ENCODE measurements around the gene SUCLG2. TPM values are rescaled to one million over a fixed set of nuclear protein-coding genes. Genes with fewer than 3 reads are reported as not detected.

Gene SUCLG2
- total and polyA plus RNA-seq, 4 donors: 34.3 to 68.4 (median 44.3) TPM

DNA sequence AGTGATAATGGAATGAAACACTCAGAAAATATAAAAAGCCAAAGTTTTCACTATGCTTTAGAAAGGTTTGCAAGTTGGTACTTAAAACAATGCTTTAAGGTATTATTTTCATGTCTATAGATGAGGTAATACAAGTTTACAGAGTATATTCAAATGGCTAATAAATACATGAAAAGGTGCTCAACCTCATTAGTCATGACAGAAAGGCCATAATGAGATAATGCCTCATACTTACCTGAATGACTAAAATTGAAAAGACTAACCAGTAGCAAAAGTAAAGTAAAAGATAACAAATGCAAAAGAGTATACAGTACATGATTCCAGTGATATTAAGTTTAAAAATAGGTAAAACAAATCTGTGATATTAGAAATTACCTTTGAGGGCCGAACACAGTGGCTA, 163.8 kb downstream of the SUCLG2 start:
- H3K27me3 ChIP-seq (ENCODE audit: control insufficient read depth in 3 of 3, insufficient read depth in 3 of 3, low read length in 2 of 3): no peaks in the 10 kb centered on the region
- no peak for ATAC-seq (ENCODE audit: insufficient read depth, low FRiP score)
- no peak for DNase-seq
- TF ChIP-seq, protein P1, sequence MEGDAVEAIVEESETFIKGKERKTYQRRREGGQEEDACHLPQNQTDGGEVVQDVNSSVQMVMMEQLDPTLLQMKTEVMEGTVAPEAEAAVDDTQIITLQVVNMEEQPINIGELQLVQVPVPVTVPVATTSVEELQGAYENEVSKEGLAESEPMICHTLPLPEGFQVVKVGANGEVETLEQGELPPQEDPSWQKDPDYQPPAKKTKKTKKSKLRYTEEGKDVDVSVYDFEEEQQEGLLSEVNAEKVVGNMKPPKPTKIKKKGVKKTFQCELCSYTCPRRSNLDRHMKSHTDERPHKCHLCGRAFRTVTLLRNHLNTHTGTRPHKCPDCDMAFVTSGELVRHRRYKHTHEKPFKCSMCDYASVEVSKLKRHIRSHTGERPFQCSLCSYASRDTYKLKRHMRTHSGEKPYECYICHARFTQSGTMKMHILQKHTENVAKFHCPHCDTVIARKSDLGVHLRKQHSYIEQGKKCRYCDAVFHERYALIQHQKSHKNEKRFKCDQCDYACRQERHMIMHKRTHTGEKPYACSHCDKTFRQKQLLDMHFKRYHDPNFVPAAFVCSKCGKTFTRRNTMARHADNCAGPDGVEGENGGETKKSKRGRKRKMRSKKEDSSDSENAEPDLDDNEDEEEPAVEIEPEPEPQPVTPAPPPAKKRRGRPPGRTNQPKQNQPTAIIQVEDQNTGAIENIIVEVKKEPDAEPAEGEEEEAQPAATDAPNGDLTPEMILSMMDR (IDR thresholded peaks at IDR 0.05; ENCODE audit: control extremely low read depth, extremely low read depth): no peak
- no peak overlapping the region for H3K27ac ChIP-seq (ENCODE audit: low read depth in 1 of 2, low read length in 1 of 2)
- WGBS, 2 donors: 100% methylated on average over 1 of the region's 1 CpG
- H3K9me3 ChIP-seq (ENCODE audit: control insufficient read depth in 4 of 4, insufficient read depth in 3 of 4, low read length in 3 of 4): no peaks in the 10 kb centered on the region
- H3K36me3 ChIP-seq (ENCODE audit: control insufficient read depth in 4 of 4, insufficient read depth in 4 of 4, low read length in 4 of 4): peaks cover 0 to 5% (median under 1%) of the 10 kb centered on the region in 4 donors
- no peak overlapping the region for H3K9ac ChIP-seq (ENCODE audit: insufficient read depth in 1 of 2, low read length in 2 of 2)
- peaks cover 0 to 11% (median 0%) of the 10 kb centered on the region in 5 donors for H3K4me1 ChIP-seq (ENCODE audit: control insufficient read depth in 5 of 5, insufficient read depth in 5 of 5, low read length in 5 of 5)
- no peak overlapping the region for H3K4me3 ChIP-seq

DNA sequence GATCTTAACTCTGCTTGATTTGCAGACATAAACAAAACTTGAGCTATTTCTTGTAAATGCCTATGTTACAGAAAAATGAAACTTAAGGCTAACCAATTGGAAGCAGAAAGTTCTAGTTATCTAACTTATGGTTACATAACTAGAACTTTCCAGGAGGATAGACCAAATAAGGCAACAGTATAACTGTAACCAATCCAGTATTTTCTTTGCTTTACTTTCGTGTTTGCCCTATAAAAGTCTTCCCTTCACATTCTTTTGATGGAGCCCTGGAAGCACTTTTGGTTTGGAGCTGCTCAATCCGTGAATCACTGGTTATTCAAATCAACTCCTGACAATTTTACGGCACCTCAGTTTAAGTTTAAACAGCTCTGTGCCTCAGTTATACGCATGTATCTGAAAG, 164.6 kb downstream of the SUCLG2 start:
- no peaks in the 10 kb centered on the region for H3K9me3 ChIP-seq (ENCODE audit: control insufficient read depth in 4 of 4, insufficient read depth in 3 of 4, low read length in 3 of 4)
- ATAC-seq (ENCODE audit: insufficient read depth, low FRiP score): no peak
- no peak overlapping the region for H3K27ac ChIP-seq (ENCODE audit: low read depth in 1 of 2, low read length in 1 of 2)
- H3K4me1 ChIP-seq (ENCODE audit: control insufficient read depth in 5 of 5, insufficient read depth in 5 of 5, low read length in 5 of 5): peaks cover 0 to 11% (median 0%) of the 10 kb centered on the region in 5 donors
- H3K4me3 ChIP-seq: no peak overlapping the region
- H3K36me3 ChIP-seq (ENCODE audit: control insufficient read depth in 4 of 4, insufficient read depth in 4 of 4, low read length in 4 of 4): peaks cover 0 to 5% (median under 1%) of the 10 kb centered on the region in 4 donors
- 82 to 89% methylated on average over 4 of the region's 4 CpGs for WGBS, 2 donors
- DNase-seq: no peak
- no peak overlapping the region for H3K9ac ChIP-seq (ENCODE audit: insufficient read depth in 1 of 2, low read length in 2 of 2)
- TF ChIP-seq, protein P1 (IDR thresholded peaks at IDR 0.05; ENCODE audit: control extremely low read depth, extremely low read depth): no peak
- no peaks in the 10 kb centered on the region for H3K27me3 ChIP-seq (ENCODE audit: control insufficient read depth in 3 of 3, insufficient read depth in 3 of 3, low read length in 2 of 3)

DNA sequence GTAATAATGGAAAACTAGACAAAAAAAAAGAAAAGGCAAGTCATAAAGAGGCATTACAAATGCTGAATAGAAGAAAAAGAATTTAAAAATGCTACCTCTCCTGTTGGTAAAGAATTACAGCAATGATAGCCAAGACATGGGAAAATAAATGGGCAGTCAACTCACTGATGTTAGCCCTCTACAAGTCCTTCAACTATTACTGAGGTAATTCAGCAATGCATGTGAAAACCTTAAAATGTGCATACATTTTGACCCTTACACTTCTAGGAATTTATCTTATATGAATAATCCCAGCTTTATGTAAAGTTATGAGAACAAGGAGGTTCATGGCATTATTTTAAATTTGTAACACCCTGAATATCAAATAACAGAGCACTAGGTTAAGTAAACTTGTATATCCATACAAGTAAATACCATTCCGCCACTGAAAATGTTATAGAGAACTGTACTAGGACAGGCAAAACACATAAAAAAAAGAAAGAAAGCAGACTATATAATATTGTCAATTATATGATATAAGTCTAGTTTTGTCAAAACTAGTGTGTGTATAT, 166.8 kb downstream of the SUCLG2 start:
- DNase-seq: no peak
- Histone ChIP-seq H3K27me3 (ENCODE audit: control insufficient read depth in 3 of 3, insufficient read depth in 3 of 3, low read length in 2 of 3) (no peaks in the 10 kb centered on the region), H3K9ac (ENCODE audit: insufficient read depth in 1 of 2, low read length in 2 of 2) (no peak overlapping the region), H3K4me3 (no peak overlapping the region), H3K9me3 (ENCODE audit: control insufficient read depth in 4 of 4, insufficient read depth in 3 of 4, low read length in 3 of 4) (no peaks in the 10 kb centered on the region), H3K4me1 (ENCODE audit: control insufficient read depth in 5 of 5, insufficient read depth in 5 of 5, low read length in 5 of 5) (peaks cover 0 to 8% (median 0%) of the 10 kb centered on the region in 5 donors), H3K36me3 (ENCODE audit: control insufficient read depth in 4 of 4, insufficient read depth in 4 of 4, low read length in 4 of 4) (no peaks in the 10 kb centered on the region), H3K27ac (ENCODE audit: low read depth in 1 of 2, low read length in 1 of 2) (no peak overlapping the region)
- TF ChIP-seq, protein P1 (IDR thresholded peaks at IDR 0.05; ENCODE audit: control extremely low read depth, extremely low read depth): no peak
- no peak for ATAC-seq (ENCODE audit: insufficient read depth, low FRiP score)
- 92 to 94% methylated on average over 1 of the region's 1 CpG for WGBS, 2 donors

DNA sequence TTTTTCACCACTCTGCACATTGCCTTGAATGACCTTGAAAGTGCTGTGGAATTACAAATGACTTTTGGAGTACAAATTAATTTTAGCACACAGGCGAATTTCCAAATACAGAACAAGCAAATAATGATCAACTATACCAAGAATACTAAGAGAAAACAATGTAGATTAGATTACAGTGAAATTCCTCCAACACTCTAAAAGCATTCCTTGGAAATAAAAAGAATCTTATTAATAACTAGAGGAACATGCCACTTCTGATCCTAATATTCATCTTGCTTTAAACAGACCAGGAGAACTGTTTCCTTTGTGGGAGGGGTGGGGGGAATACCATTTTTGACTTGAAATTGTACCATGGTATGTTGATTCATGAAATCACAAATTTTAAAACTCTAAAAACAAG, 167.5 kb downstream of the SUCLG2 start:
- 76 to 77% methylated on average over 1 of the region's 1 CpG for WGBS, 2 donors
- ATAC-seq (ENCODE audit: insufficient read depth, low FRiP score): no peak
- Histone ChIP-seq H3K9me3 (ENCODE audit: control insufficient read depth in 4 of 4, insufficient read depth in 3 of 4, low read length in 3 of 4) (no peaks in the 10 kb centered on the region), H3K36me3 (ENCODE audit: control insufficient read depth in 4 of 4, insufficient read depth in 4 of 4, low read length in 4 of 4) (no peaks in the 10 kb centered on the region), H3K4me1 (ENCODE audit: control insufficient read depth in 5 of 5, insufficient read depth in 5 of 5, low read length in 5 of 5) (peaks cover 0 to 8% (median 0%) of the 10 kb centered on the region in 5 donors), H3K4me3 (no peak overlapping the region), H3K9ac (ENCODE audit: insufficient read depth in 1 of 2, low read length in 2 of 2) (no peak overlapping the region), H3K27me3 (ENCODE audit: control insufficient read depth in 3 of 3, insufficient read depth in 3 of 3, low read length in 2 of 3) (no peaks in the 10 kb centered on the region), H3K27ac (ENCODE audit: low read depth in 1 of 2, low read length in 1 of 2) (no peak overlapping the region)
- TF ChIP-seq, protein P1 (IDR thresholded peaks at IDR 0.05; ENCODE audit: control extremely low read depth, extremely low read depth): no peak
- DNase-seq: no peak
